ENCODE measurements around the gene NOP56.
"Not testable (repeated sequence)": the region's sequence is repeated elsewhere in the genome, so short reads cannot be mapped to it uniquely, and the experiment has no call there.

Gene NOP56

GRCh38 chr20:2688041-2688591 is 35.7 kb downstream of the NOP56 start:
- peak; percentile 22 for DNase-seq

- no peak for DNase-seq
Measured at GRCh38 chr20:2690213-2690612, 37.8 kb downstream of the NOP56 start.

GRCh38 chr20:2690718-2691117 is 38.3 kb downstream of the NOP56 start:
- no peak for DNase-seq

- no peak for DNase-seq
Measured at GRCh38 chr20:2691127-2691526, 38.7 kb downstream of the NOP56 start.

GRCh38 chr20:2691663-2692035 is 39.2 kb downstream of the NOP56 start:
- DNase-seq = no peak

- DNase-seq = no peak
Measured at GRCh38 chr20:2692036-2692885, 39.8 kb downstream of the NOP56 start, which contains the start of gene EBF4. TSS of gene EBF4 (plus strand) at chr20:2692780. CDS start at chr20:2693646, 866 bp downstream.

GRCh38 chr20:2692886-2693285 is 40.5 kb downstream of the NOP56 start:
- no peak for DNase-seq

GRCh38 chr20:2693286-2694007 is 41.0 kb downstream of the NOP56 start:
- DNase-seq = no peak

GRCh38 chr20:2694008-2694471 is 41.6 kb downstream of the NOP56 start:
- DNase-seq = no peak

GRCh38 chr20:2694519-2694918 is 42.1 kb downstream of the NOP56 start:
- DNase-seq = no peak

GRCh38 chr20:2695206-2695983 is 43.0 kb downstream of the NOP56 start:
- DNase-seq = no peak

GRCh38 chr20:2695984-2696525 is 43.6 kb downstream of the NOP56 start:
- DNase-seq = not testable (repeated sequence)

GRCh38 chr20:2696646-2697045 is 44.2 kb downstream of the NOP56 start:
- DNase-seq = no peak

- DNase-seq = no peak
Measured at GRCh38 chr20:2697768-2698167, 45.3 kb downstream of the NOP56 start.

GRCh38 chr20:2698186-2698817 is 45.9 kb downstream of the NOP56 start:
- DNase-seq = no peak

GRCh38 chr20:2698912-2699311 is 46.5 kb downstream of the NOP56 start:
- no peak for DNase-seq

GRCh38 chr20:2699775-2700413 is 47.5 kb downstream of the NOP56 start:
- DNase-seq = no peak

GRCh38 chr20:2700913-2701620 is 48.6 kb downstream of the NOP56 start:
- DNase-seq = no peak

GRCh38 chr20:2701671-2702081 is 49.2 kb downstream of the NOP56 start:
- DNase-seq = no peak

- no peak for DNase-seq
Measured at GRCh38 chr20:2703716-2704475, 51.5 kb downstream of the NOP56 start.

All from NCI-H187 treated with DMSO at 0.1 percent for 48 hours (cell line).